PFSK-1 (cell line): Measurements from ENCODE around the gene MSI2.

ENCODE experiments used
- FOXP2 ChIP-seq: optimal IDR thresholded peaks from 2 replicates; pipeline ENCODE3; 2011; ENCODE audit warnings: borderline replicate concordance, control low read depth, inconsistent platforms; ENCODE audit not compliant: insufficient read depth; ENCODE audit errors: extremely low read length, extremely low read depth
- POLR2AphosphoS5 ChIP-seq: IDR thresholded peaks from 2 replicates; pipeline ENCODE4 v1.6.1; 2012; ENCODE audit warnings: low read depth, mild to moderate bottlenecking, control low read depth, low read length, moderate library complexity
- SIN3A ChIP-seq: IDR thresholded peaks from 2 replicates; pipeline ENCODE4 v1.6.1; 2012; ENCODE audit warnings: mild to moderate bottlenecking, low read length, moderate library complexity, borderline replicate concordance; ENCODE audit not compliant: insufficient read depth
- TAF1 ChIP-seq: IDR thresholded peaks from 2 replicates; pipeline ENCODE4 v1.6.1; 2012; ENCODE audit warnings: low read length, control low read depth, borderline replicate concordance; ENCODE audit not compliant: insufficient read depth
- TF ChIP-seq, protein P1 (sequence below), 2 experiments: IDR thresholded peaks; 2 replicates each; pipeline versions ENCODE4 v1.6.1 to v1.8.0; 2011 to 2012; ENCODE audit warnings: low read depth in 2 of 2, low read length in 2 of 2, control low read depth in 1 of 2, inconsistent platforms in 1 of 2, mild to moderate bottlenecking in 1 of 2, moderate library complexity in 1 of 2; ENCODE audit not compliant: insufficient read depth in 1 of 2

MSI2 gene

DNA sequence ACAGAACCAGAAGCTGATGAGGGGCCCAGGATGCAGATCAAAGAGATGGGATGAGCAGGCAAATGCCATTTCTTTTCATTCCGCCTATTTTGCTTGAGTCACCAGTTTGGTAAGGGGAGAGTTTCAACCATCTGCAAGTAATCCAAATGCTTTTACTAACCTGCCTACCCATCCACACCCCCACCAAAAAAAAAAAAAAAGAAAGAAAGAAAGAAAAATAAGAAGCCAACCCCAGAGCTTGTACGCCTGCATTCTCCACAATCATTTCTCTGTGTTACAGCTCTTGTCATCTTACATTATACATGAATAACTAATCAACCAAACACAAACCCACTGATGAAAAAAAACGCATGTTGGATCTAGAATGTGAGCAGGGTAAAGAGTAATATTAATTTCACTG lies 15.7 kb upstream of the MSI2 start:
- no peak for TF ChIP-seq FOXP2
- no peak for TF ChIP-seq TAF1
- TF ChIP-seq SIN3A, result no peak
- TF ChIP-seq POLR2AphosphoS5, result no peak
- TF ChIP-seq, protein P1, sequence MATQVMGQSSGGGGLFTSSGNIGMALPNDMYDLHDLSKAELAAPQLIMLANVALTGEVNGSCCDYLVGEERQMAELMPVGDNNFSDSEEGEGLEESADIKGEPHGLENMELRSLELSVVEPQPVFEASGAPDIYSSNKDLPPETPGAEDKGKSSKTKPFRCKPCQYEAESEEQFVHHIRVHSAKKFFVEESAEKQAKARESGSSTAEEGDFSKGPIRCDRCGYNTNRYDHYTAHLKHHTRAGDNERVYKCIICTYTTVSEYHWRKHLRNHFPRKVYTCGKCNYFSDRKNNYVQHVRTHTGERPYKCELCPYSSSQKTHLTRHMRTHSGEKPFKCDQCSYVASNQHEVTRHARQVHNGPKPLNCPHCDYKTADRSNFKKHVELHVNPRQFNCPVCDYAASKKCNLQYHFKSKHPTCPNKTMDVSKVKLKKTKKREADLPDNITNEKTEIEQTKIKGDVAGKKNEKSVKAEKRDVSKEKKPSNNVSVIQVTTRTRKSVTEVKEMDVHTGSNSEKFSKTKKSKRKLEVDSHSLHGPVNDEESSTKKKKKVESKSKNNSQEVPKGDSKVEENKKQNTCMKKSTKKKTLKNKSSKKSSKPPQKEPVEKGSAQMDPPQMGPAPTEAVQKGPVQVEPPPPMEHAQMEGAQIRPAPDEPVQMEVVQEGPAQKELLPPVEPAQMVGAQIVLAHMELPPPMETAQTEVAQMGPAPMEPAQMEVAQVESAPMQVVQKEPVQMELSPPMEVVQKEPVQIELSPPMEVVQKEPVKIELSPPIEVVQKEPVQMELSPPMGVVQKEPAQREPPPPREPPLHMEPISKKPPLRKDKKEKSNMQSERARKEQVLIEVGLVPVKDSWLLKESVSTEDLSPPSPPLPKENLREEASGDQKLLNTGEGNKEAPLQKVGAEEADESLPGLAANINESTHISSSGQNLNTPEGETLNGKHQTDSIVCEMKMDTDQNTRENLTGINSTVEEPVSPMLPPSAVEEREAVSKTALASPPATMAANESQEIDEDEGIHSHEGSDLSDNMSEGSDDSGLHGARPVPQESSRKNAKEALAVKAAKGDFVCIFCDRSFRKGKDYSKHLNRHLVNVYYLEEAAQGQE (IDR thresholded peaks at IDR 0.05; ENCODE audit: insufficient read depth in 1 of 2, low read depth in 2 of 2, low read length in 2 of 2), result no peak

GRCh38 chr17:57242148-57242547 lies 14.2 kb upstream of the MSI2 start:
- TF ChIP-seq POLR2AphosphoS5 (no peak), FOXP2 (no peak), TAF1 (no peak), SIN3A (no peak)
- TF ChIP-seq, protein P1 (IDR thresholded peaks at IDR 0.05; ENCODE audit: insufficient read depth in 1 of 2, low read depth in 2 of 2, low read length in 2 of 2), result no peak

DNA sequence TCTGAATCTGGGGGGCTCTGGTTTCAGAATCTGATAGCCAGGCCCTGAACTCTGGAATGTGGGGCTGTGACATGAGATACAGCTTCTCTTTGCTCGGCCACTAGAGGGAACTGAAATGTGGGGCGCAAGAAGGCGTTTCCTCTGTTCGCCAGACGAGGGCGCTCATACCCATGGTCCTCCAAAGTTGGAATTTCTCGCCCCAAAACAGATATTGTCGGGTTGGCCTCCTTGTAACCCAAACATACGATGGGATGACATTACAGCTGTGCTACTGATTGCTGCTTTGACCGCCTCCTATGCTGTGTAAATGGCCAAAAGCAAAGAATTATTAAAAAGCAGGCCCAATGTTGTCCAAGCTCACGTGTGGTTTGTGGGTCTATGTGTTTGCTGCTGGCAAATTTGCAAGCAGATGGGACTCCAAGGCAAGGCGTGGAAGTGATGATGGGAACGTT lies 13.1 kb upstream of the MSI2 start:
- TF ChIP-seq POLR2AphosphoS5, result no peak
- TF ChIP-seq TAF1, result no peak
- TF ChIP-seq FOXP2, result no peak
- TF ChIP-seq, protein P1 (IDR thresholded peaks at IDR 0.05; ENCODE audit: insufficient read depth in 1 of 2, low read depth in 2 of 2, low read length in 2 of 2), result no peak
- TF ChIP-seq SIN3A, result no peak

DNA sequence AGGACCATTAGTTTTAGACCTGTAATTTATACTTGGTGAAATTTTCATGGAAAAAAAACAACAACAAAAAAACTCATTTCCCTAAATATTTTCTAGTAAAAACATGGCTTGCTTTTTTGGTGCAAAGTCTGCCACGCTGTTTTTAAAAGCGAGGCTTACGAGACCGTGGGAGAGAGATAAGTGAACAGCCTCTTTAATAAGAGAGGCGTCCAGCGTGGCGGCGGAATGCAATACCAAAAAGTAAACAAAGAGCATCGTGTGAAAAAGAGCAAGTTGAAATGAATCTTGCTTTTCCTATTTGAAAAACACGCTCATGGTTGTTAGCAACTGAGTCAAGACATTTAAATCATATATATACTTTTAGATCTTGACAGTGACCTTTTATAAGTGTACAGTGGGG lies 10.5 kb upstream of the MSI2 start:
- no peak for TF ChIP-seq FOXP2
- no peak for TF ChIP-seq TAF1
- TF ChIP-seq POLR2AphosphoS5, result no peak
- TF ChIP-seq SIN3A, result no peak
- TF ChIP-seq, protein P1 (IDR thresholded peaks at IDR 0.05; ENCODE audit: insufficient read depth in 1 of 2, low read depth in 2 of 2, low read length in 2 of 2), result no peak

- TF ChIP-seq, protein P1 (IDR thresholded peaks at IDR 0.05; ENCODE audit: insufficient read depth in 1 of 2, low read depth in 2 of 2, low read length in 2 of 2), result no peak
- TF ChIP-seq FOXP2, result no peak
- no peak for TF ChIP-seq POLR2AphosphoS5
- TF ChIP-seq SIN3A, result no peak
- TF ChIP-seq TAF1, result no peak
Observed at GRCh38 chr17:57246257-57246656, 10.1 kb upstream of the MSI2 start.
